HL-60 (cell line): ENCODE measurements around the gene EXTL1.

ENCODE experiments used
- CTCF ChIP-seq: IDR thresholded peaks from one replicate; pipeline ENCODE4 v1.5.1; 2011; ENCODE audit warnings: low read length, control low read depth, inconsistent platforms; ENCODE audit not compliant: insufficient read depth
- REST ChIP-seq: IDR thresholded peaks from 2 replicates; pipeline ENCODE4 v1.6.1; 2012; ENCODE audit warnings: low read depth; ENCODE audit not compliant: insufficient replicate concordance

- no peak for TF ChIP-seq CTCF
- no peak for TF ChIP-seq REST
Observed at GRCh38 chr1:26005434-26006105, 16.0 kb upstream of the EXTL1 start.
